Ishikawa (cell line): Measurements from ENCODE around the gene DNLZ.

ENCODE experiments used
- CEBPB ChIP-seq: IDR thresholded peaks from 2 replicates; pipeline ENCODE4 v1.6.1; 2012
- CREB1 ChIP-seq: IDR thresholded peaks from 2 replicates; pipeline ENCODE4 v1.6.1; 2012; ENCODE audit warnings: low read depth
- FOXM1 ChIP-seq: IDR thresholded peaks from 2 replicates; pipeline ENCODE4 v1.6.1; 2012; ENCODE audit warnings: low read depth, borderline replicate concordance
- MAX ChIP-seq: IDR thresholded peaks from 2 replicates; pipeline ENCODE4 v1.6.1; 2012
- RAD21 ChIP-seq: IDR thresholded peaks from 2 replicates; pipeline ENCODE4 v1.6.1; 2012; ENCODE audit warnings: low read depth
- REST ChIP-seq: IDR thresholded peaks from 2 replicates; pipeline ENCODE4 v1.6.1; 2012; ENCODE audit warnings: low read depth, mild to moderate bottlenecking
- TAF1 ChIP-seq: IDR thresholded peaks from 2 replicates; pipeline ENCODE4 v1.6.1; 2012; ENCODE audit warnings: low read depth, mild to moderate bottlenecking
- TEAD4 ChIP-seq: IDR thresholded peaks from 2 replicates; pipeline ENCODE4 v1.6.1; 2012
- USF1 ChIP-seq: IDR thresholded peaks from 2 replicates; pipeline ENCODE4 v1.6.1; 2012
- YY1 ChIP-seq: IDR thresholded peaks from 2 replicates; pipeline ENCODE4 v1.6.1; 2012; ENCODE audit warnings: low read depth
- ZBTB7A ChIP-seq: IDR thresholded peaks from 2 replicates; pipeline ENCODE4 v1.6.1; 2012; ENCODE audit warnings: low read depth

GRCh38 chr9:136334541-136334940 lies 29.0 kb downstream of the DNLZ start:
- TF ChIP-seq FOXM1 (no peak), REST (no peak), TAF1 (no peak), ZBTB7A (no peak), CREB1 (no peak), MAX (no peak), RAD21 (no peak), CEBPB (no peak), YY1 (no peak), USF1 (no peak), TEAD4 (no peak)
